Panc1 (cell line): ENCODE results near the gene PELI2. TPM values are rescaled to one million over a fixed set of nuclear protein-coding genes. Genes with fewer than 3 reads are reported as not detected.

ENCODE experiments used
- ATAC-seq: fragments of 200-7000 bp; cut with Tn5 transposase; 2 replicates; pipeline ENCODE4 v1.9.1; 2020; ENCODE audit warnings: mild to moderate bottlenecking, moderate library complexity
- BruUV-seq: library from RNA; stranded (reverse); fragments of 400-500 nt; replicated peaks from 2 replicates; lab custom pipeline; 2021; lab: Mats Ljungman, UMichigan
- CTCF ChIA-PET: fragments of 300-600 bp; sonication (Branson Sonifier 250); formaldehyde crosslinking; loops from one replicate; lab custom pipeline; 2022; ENCODE audit warnings: antibody characterized with exemption; lab: Charles Lee
- POLR2A ChIA-PET: fragments of 300-600 bp; sonication (Branson Sonifier 250); formaldehyde crosslinking; loops from one replicate; lab custom pipeline; 2022; ENCODE audit warnings: antibody characterized with exemption; lab: Charles Lee
- DNase-seq: peaks from one replicate; pipeline ENCODE4 v3.0.0-alpha.2; 2010; ENCODE audit warnings: low read depth, low spot score
- H3K27ac ChIP-seq: 2 replicates; pipeline ENCODE4 v1.5.1; 2011; ENCODE audit warnings: mild to moderate bottlenecking, low read length, inconsistent platforms
- H3K27me3 ChIP-seq: fragments of 200-500 bp; sonication (Bioruptor generic); 2 replicates; pipeline ENCODE4 v1.6.0; 2014; ENCODE audit warnings: low read length, inconsistent platforms; ENCODE audit not compliant: control insufficient read depth, insufficient read depth
- H3K36me3 ChIP-seq: fragments of 200-500 bp; sonication (Bioruptor generic); 2 replicates; pipeline ENCODE4 v1.5.1; 2014; ENCODE audit warnings: inconsistent platforms, mild to moderate bottlenecking, low read length, moderate library complexity; ENCODE audit not compliant: control insufficient read depth, insufficient read depth
- H3K4me1 ChIP-seq: 2 replicates; pipeline ENCODE4 v1.5.1; 2011; ENCODE audit warnings: inconsistent platforms, mild to moderate bottlenecking, low read length, moderate library complexity; ENCODE audit not compliant: control insufficient read depth, insufficient read depth
- H3K4me3 ChIP-seq, 2 experiments: 2 replicates each; pipeline ENCODE4 v1.5.1; 2011 to 2012; ENCODE audit warnings: low read depth in 2 of 2, low read length in 2 of 2, mild to moderate bottlenecking in 2 of 2, inconsistent platforms in 1 of 2, moderate library complexity in 1 of 2
- H3K9me3 ChIP-seq: fragments of 200-500 bp; sonication (Bioruptor generic); 2 replicates; pipeline ENCODE4 v1.5.1; 2014; ENCODE audit warnings: low read depth, mild to moderate bottlenecking, inconsistent platforms, low read length, moderate library complexity; ENCODE audit not compliant: control insufficient read depth, insufficient read depth
- POLR2AphosphoS5 ChIP-seq: IDR thresholded peaks from 2 replicates; pipeline ENCODE4 v1.6.1; 2012; ENCODE audit warnings: mild to moderate bottlenecking, low read depth, low read length, moderate library complexity
- REST ChIP-seq, 2 experiments: IDR thresholded peaks; 2 replicates each; pipeline ENCODE4 v1.6.1; 2011 to 2012; ENCODE audit warnings: low read depth in 2 of 2, control low read depth in 1 of 2, low read length in 1 of 2, mild to moderate bottlenecking in 1 of 2, moderate library complexity in 1 of 2; ENCODE audit not compliant: insufficient read depth in 1 of 2
- SIN3A ChIP-seq: IDR thresholded peaks from 2 replicates; pipeline ENCODE4 v1.6.1; 2012; ENCODE audit warnings: low read depth, mild to moderate bottlenecking, low read length, moderate library complexity, borderline replicate concordance; ENCODE audit not compliant: insufficient read depth
- TCF7L2 ChIP-seq: IDR thresholded peaks from 2 replicates; pipeline ENCODE4 v1.6.1; 2011; ENCODE audit warnings: mild to moderate bottlenecking, low read depth, low read length, inconsistent platforms
- in situ Hi-C: cut with HindIII; loops from 2 replicates; pipeline ENCODE4 v1.10.0; 2016; ENCODE audit warnings: low sequenced_read_pairs, low pct_unique_long_range_greater_than_20kb
- intact Hi-C: fragments of 100-400 bp; cut with micrococcal nuclease; formaldehyde crosslinking; loops from one replicate; pipeline ENCODE4 v1.10.0; 2022; ENCODE audit not compliant: unreplicated experiment
- total RNA-seq: library from RNA; stranded (reverse); gene quantifications from one replicate; pipeline ENCODE4 v1.2.1, GENCODE V29; 2021; ENCODE audit not compliant: unreplicated experiment
- TF ChIP-seq, protein P1 (sequence below): fragments of 450-650 bp; IDR thresholded peaks from 2 replicates; pipeline ENCODE4 v1.5.1; 2017; ENCODE audit warnings: mild to moderate bottlenecking

Gene PELI2
- total RNA-seq, 1 experiment from 2014 or later: 0.28 TPM

DNA sequence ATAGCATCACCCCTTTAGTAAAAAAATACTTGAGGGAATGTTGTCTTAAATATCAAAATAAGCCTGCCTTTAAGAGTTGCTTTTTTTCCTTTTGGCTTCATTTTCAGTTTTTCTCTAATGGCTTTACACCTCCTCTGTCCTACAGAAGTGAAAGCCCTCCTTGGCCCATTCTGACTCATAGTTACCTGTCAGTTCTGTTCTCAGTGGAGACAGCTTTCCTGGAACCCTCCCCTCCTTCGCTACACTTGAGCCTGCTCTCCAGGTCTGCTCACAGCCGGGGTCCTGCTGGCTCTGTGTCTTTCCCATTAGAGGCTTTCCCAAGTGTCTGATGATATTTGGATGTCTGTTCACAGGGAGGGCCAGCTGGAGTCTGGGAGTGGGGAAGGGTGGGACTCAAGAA is 84.0 kb downstream of the PELI2 start:
- ATAC-seq (no peak), DNase-seq (no peak)
- Histone ChIP-seq H3K9me3 (no peaks in the 10 kb centered on the region), H3K27me3 (no peaks in the 10 kb centered on the region), H3K4me3 (no peak overlapping the region), H3K36me3 (no peaks in the 10 kb centered on the region), H3K27ac (no peak overlapping the region), H3K4me1 (no peaks in the 10 kb centered on the region)
- BruUV-seq: no TSS peak
- TF ChIP-seq REST (IDR thresholded peaks at IDR 0.05; ENCODE audit: insufficient read depth in 1 of 2, low read depth in 2 of 2, low read length in 1 of 2): no peak
- TF ChIP-seq, protein P1, sequence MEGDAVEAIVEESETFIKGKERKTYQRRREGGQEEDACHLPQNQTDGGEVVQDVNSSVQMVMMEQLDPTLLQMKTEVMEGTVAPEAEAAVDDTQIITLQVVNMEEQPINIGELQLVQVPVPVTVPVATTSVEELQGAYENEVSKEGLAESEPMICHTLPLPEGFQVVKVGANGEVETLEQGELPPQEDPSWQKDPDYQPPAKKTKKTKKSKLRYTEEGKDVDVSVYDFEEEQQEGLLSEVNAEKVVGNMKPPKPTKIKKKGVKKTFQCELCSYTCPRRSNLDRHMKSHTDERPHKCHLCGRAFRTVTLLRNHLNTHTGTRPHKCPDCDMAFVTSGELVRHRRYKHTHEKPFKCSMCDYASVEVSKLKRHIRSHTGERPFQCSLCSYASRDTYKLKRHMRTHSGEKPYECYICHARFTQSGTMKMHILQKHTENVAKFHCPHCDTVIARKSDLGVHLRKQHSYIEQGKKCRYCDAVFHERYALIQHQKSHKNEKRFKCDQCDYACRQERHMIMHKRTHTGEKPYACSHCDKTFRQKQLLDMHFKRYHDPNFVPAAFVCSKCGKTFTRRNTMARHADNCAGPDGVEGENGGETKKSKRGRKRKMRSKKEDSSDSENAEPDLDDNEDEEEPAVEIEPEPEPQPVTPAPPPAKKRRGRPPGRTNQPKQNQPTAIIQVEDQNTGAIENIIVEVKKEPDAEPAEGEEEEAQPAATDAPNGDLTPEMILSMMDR: no peak
- no peak for TF ChIP-seq POLR2AphosphoS5
- no peak for TF ChIP-seq SIN3A
- no peak for TF ChIP-seq TCF7L2
- ChIA-PET POLR2A (no interaction called here), CTCF (no interaction called here)
- intact Hi-C loops: no loop called here
- in situ Hi-C loops: no loop called here

DNA sequence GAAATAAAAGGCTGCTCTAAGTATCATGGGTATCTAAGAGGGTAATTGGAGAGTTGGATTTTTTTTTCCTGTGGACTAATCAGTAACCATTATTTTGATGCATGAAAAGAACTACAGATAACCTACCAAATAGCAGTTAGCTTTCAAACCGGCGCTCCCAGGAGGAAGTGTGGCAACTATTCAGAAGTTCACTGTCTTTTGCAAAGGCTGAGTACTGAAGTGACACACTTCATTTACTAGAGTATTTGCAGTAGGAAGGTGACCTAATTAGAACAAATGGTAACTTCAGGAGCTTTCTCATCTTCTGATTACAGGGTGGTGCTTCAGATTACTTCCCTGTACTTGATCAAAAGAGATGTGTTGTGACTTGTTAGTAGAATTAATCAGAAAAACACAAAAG is 87.7 kb downstream of the PELI2 start:
- POLR2A ChIA-PET: no interaction called here
- BruUV-seq: no TSS peak
- ATAC-seq (no peak), DNase-seq (no peak)
- no peak overlapping the region for H3K27ac ChIP-seq
- H3K4me1 ChIP-seq: no peaks in the 10 kb centered on the region
- in situ Hi-C loops (no loop called here), intact Hi-C loops (no loop called here)
- no peak for TF ChIP-seq TCF7L2
- TF ChIP-seq REST (IDR thresholded peaks at IDR 0.05; ENCODE audit: insufficient read depth in 1 of 2, low read depth in 2 of 2, low read length in 1 of 2): no peak
- no peak for TF ChIP-seq SIN3A
- TF ChIP-seq POLR2AphosphoS5: no peak
- TF ChIP-seq, protein P1: no peak
- H3K9me3 ChIP-seq: no peaks in the 10 kb centered on the region
- CTCF ChIA-PET: no interaction called here
- H3K27me3 ChIP-seq: no peaks in the 10 kb centered on the region
- no peaks in the 10 kb centered on the region for H3K36me3 ChIP-seq
- H3K4me3 ChIP-seq: no peak overlapping the region
